H9 (cell line): ENCODE measurements around the gene LEFTY2. TPM values are rescaled to one million over a fixed set of nuclear protein-coding genes. Genes with fewer than 3 reads are reported as not detected.
A peak's percentile ranks its signal among the peaks of the same experiment; 100 is the strongest.
"Not testable (repeated sequence)": the region's sequence is repeated elsewhere in the genome, so short reads cannot be mapped to it uniquely, and the experiment has no call there.

Experiments used
- DNase-seq: peaks from one replicate; pipeline ENCODE4 v3.0.0-alpha.2; 2017
- H2AFZ ChIP-seq: one replicate; pipeline ENCODE4 v1.6.1; 2013; ENCODE audit warnings: mild to moderate bottlenecking, low read length, control low read depth, moderate library complexity
- H2AK5ac ChIP-seq: 2 replicates; pipeline ENCODE4 v1.6.1; 2013; ENCODE audit warnings: low read length, control low read depth, mixed read lengths; ENCODE audit not compliant: insufficient read length
- H2BK120ac ChIP-seq: one replicate; pipeline ENCODE4 v1.6.1; 2013; ENCODE audit warnings: low read depth, mild to moderate bottlenecking, low read length, control low read depth, inconsistent platforms; ENCODE audit not compliant: poor library complexity, severe bottlenecking
- H2BK12ac ChIP-seq: 2 replicates; pipeline ENCODE4 v1.6.1; 2013; ENCODE audit warnings: low read length, control low read depth, mixed read lengths, low read depth; ENCODE audit not compliant: insufficient read length
- H2BK15ac ChIP-seq: 2 replicates; pipeline ENCODE4 v1.6.1; 2013; ENCODE audit warnings: low read depth, low read length, control low read depth
- H2BK20ac ChIP-seq: one replicate; pipeline ENCODE4 v1.6.1; 2013; ENCODE audit warnings: low read depth, mild to moderate bottlenecking, low read length, control low read depth, inconsistent platforms; ENCODE audit not compliant: poor library complexity, severe bottlenecking
- H2BK5ac ChIP-seq: 2 replicates; pipeline ENCODE4 v1.6.1; 2013; ENCODE audit warnings: low read length, control low read depth, mixed read lengths; ENCODE audit not compliant: insufficient read length
- H3K14ac ChIP-seq: 2 replicates; pipeline ENCODE4 v1.6.1; 2013; ENCODE audit warnings: low read length, control low read depth; ENCODE audit not compliant: insufficient read depth
- H3K18ac ChIP-seq: 2 replicates; pipeline ENCODE4 v1.6.1; 2013; ENCODE audit warnings: low read depth, mild to moderate bottlenecking, mixed read lengths, low read length, control low read depth; ENCODE audit not compliant: insufficient read length
- H3K23ac ChIP-seq: 2 replicates; pipeline ENCODE4 v1.6.1; 2013; ENCODE audit warnings: low read length, control low read depth, mixed read lengths, low read depth; ENCODE audit not compliant: insufficient read length
- H3K23me2 ChIP-seq: 2 replicates; pipeline ENCODE4 v1.6.1; 2013; ENCODE audit warnings: low read depth, mild to moderate bottlenecking, mixed read lengths, low read length, control low read depth; ENCODE audit not compliant: insufficient read length, poor library complexity, severe bottlenecking
- H3K27ac ChIP-seq: 2 replicates; pipeline ENCODE4 v1.5.1; 2013; ENCODE audit warnings: low read length, control low read depth, mixed read lengths, low read depth; ENCODE audit not compliant: insufficient read length
- H3K27me3 ChIP-seq: 2 replicates; pipeline ENCODE4 v1.6.1; 2013; ENCODE audit warnings: low read length, control low read depth, inconsistent platforms; ENCODE audit not compliant: insufficient read depth
- H3K4ac ChIP-seq: 2 replicates; pipeline ENCODE4 v1.6.1; 2013; ENCODE audit warnings: low read depth, mild to moderate bottlenecking, control low read depth, inconsistent platforms, low read length, moderate library complexity
- H3K4me1 ChIP-seq: 2 replicates; pipeline ENCODE4 v1.6.1; 2013; ENCODE audit warnings: low read length, control low read depth, inconsistent platforms; ENCODE audit not compliant: insufficient read depth
- H3K4me2 ChIP-seq: 2 replicates; pipeline ENCODE4 v1.6.1; 2013; ENCODE audit warnings: low read length, control low read depth, mixed read lengths; ENCODE audit not compliant: insufficient read length, insufficient read depth
- H3K56ac ChIP-seq: 2 replicates; pipeline ENCODE4 v1.6.1; 2013; ENCODE audit warnings: low read depth, mild to moderate bottlenecking, mixed read lengths, low read length, control low read depth; ENCODE audit not compliant: insufficient read length
- H3K79me1 ChIP-seq: 2 replicates; pipeline ENCODE4 v1.6.1; 2013; ENCODE audit warnings: low read depth, mild to moderate bottlenecking, moderate library complexity, low read length, control low read depth, inconsistent platforms; ENCODE audit not compliant: insufficient read depth, poor library complexity, severe bottlenecking
- H3K79me2 ChIP-seq: 2 replicates; pipeline ENCODE4 v1.6.1; 2013; ENCODE audit warnings: low read length, control low read depth, inconsistent platforms; ENCODE audit not compliant: insufficient read depth
- H3K9ac ChIP-seq: 2 replicates; pipeline ENCODE4 v1.6.1; 2013; ENCODE audit warnings: low read length, control low read depth, mixed read lengths; ENCODE audit not compliant: insufficient read length; ENCODE audit errors: extremely low read depth
- H3K9me3 ChIP-seq: one replicate; pipeline ENCODE4 v1.6.1; 2013; ENCODE audit warnings: low read depth, low read length, inconsistent platforms; ENCODE audit not compliant: control insufficient read depth
- H3T11ph ChIP-seq: one replicate; pipeline ENCODE4 v1.6.1; 2013; ENCODE audit warnings: mild to moderate bottlenecking, low read length, control low read depth, inconsistent platforms
- H4K20me1 ChIP-seq: one replicate; pipeline ENCODE4 v1.6.1; 2013; ENCODE audit not compliant: control insufficient read depth, insufficient read length, insufficient read depth
- H4K5ac ChIP-seq: 2 replicates; pipeline ENCODE4 v1.6.1; 2013; ENCODE audit warnings: low read depth, mild to moderate bottlenecking, mixed read lengths, low read length, control low read depth; ENCODE audit not compliant: insufficient read length
- H4K8ac ChIP-seq: replicated peaks from 2 replicates; pipeline ENCODE4 v1.6.1; 2013; ENCODE audit warnings: low read length, control low read depth, mixed read lengths, low read depth; ENCODE audit not compliant: insufficient read length
- H4K91ac ChIP-seq: 2 replicates; pipeline ENCODE4 v1.6.1; 2013; ENCODE audit warnings: low read depth, mild to moderate bottlenecking, moderate library complexity, mixed read lengths, low read length, control low read depth; ENCODE audit not compliant: insufficient read length
- H3K27ac Mint-ChIP-seq, 3 experiments: 2 replicates in 2 of 3; 3 replicates in 1 of 3; pipeline ENCODE4 v1.8.0; 2020 to 2021; ENCODE audit warnings: mixed read lengths in 3 of 3, mild to moderate bottlenecking in 1 of 3, moderate library complexity in 1 of 3
- H3K27me3 Mint-ChIP-seq: 2 replicates; pipeline ENCODE4 v1.8.0; 2021; ENCODE audit warnings: low read depth, mild to moderate bottlenecking, moderate library complexity, mixed read lengths
- H3K36me3 Mint-ChIP-seq, 3 experiments: 2 replicates in 2 of 3; 3 replicates in 1 of 3; pipeline ENCODE4 v1.8.0; 2020 to 2021; ENCODE audit warnings: low read depth in 3 of 3, mixed read lengths in 3 of 3; ENCODE audit not compliant: insufficient read depth in 1 of 3
- H3K4me1 Mint-ChIP-seq, 2 experiments: 2 replicates each; pipeline ENCODE4 v1.8.0; 2020; ENCODE audit warnings: mixed read lengths in 2 of 2
- H3K4me3 Mint-ChIP-seq, 2 experiments: 2 replicates in 1 of 2; 3 replicates in 1 of 2; pipeline ENCODE4 v1.8.0; 2020 to 2021; ENCODE audit warnings: mild to moderate bottlenecking in 2 of 2, mixed read lengths in 2 of 2, moderate library complexity in 1 of 2
- H3K9me3 Mint-ChIP-seq, 2 experiments: 2 replicates in 1 of 2; 3 replicates in 1 of 2; pipeline ENCODE4 v1.8.0; 2020; ENCODE audit warnings: mild to moderate bottlenecking in 2 of 2, mixed read lengths in 2 of 2, moderate library complexity in 1 of 2
- WGBS: extraction: QIAGEN DNeasy Blood & Tissue Kit; methylation state at CpG from one replicate; pipeline ENCODE4 v1.1.7; 2013; ENCODE audit warnings: missing lambda C conversion rate, low lambda C conversion rate, mixed read lengths; ENCODE audit not compliant: insufficient read length; ENCODE audit errors: extremely low coverage; 5-methylcytosine and 5-hydroxymethylcytosine counted together
- total RNA-seq: library from RNA; stranded (reverse); gene quantifications from 2 replicates; pipeline ENCODE4 v1.2.1, GENCODE V29; 2021
- TF ChIP-seq, protein P1 (sequence below): fragments of 200-600 bp; sonication (generic); conservative IDR thresholded peaks from 3 replicates; pipeline ENCODE4 v1.8.0; 2021; ENCODE audit warnings: antibody characterized with exemption, mild to moderate bottlenecking

LEFTY2 gene
- total RNA-seq, 1 experiment from 2014 or later, result 16.3 TPM

DNA sequence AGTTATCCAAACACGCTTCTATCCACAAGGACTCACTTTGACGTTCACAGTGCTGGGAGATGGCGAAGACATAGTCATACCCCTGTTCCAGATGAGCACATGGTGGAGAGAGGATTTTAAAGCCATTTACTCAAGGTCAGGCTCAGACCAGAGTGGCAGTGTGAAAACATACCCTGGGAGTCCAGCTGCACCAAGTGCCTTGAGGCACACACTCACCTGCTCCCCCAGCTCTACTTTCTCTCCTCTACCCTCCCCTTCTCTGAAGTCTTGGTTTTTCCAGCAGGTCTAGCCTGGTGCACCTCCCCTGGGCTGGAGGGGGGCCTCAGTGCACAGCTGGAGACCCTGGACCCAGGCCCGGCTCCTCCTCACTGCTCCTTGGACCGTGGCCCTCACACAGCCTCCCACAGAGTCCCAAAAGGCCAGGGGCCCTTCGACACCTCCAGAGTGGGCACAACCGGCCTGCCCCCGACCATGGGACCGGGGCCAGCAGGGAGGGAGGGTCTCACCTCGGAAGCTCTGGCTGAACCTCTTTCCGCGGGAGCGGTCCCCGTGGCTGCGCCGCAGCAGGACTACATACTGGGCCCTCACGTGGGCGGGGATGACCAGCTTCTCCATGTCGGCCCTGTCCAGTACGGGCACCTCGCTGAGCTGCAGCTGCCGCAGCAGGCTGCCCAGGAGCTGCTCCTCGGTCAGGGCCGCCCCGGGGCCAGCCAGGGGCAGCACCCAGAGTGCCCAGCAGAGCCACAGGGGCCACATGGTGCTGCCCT lies 452 bp downstream of the LEFTY2 start:
- H3K27ac ChIP-seq, result no peak overlapping the region
- WGBS, result no CpG with 5 or more reads among the region's 25 CpGs

DNA sequence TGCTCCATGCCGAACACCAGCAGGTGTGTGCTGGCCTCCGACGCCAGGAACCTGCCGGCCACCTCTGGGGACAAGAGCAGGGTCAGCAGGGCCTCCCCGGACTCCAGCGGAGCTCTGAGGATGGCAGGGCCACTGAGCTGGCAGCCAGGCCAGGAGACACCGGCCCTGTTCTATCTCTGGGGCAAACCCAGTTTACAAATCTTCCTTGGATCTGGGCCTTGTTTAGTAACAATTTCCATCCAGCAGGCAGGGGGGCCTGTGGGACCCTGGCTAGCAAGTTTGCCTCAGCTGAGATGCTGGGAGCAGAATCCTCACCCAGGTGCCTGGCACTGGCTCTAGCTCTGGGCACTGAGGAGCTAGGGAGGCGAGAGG lies 1.1 kb downstream of the LEFTY2 start:
- not testable (repeated sequence) for H3K23ac ChIP-seq, H3T11ph ChIP-seq, H2BK5ac ChIP-seq, H4K5ac ChIP-seq, H4K8ac ChIP-seq, H3K56ac ChIP-seq, H2BK15ac ChIP-seq, H3K27ac ChIP-seq, H3K4me1 ChIP-seq, H2BK120ac ChIP-seq, H3K18ac ChIP-seq, H3K27me3 ChIP-seq, H2AFZ ChIP-seq, H3K23me2 ChIP-seq, H3K14ac ChIP-seq, H3K27ac Mint-ChIP-seq, H3K4me2 ChIP-seq, H3K9ac ChIP-seq, H3K9me3 Mint-ChIP-seq, H2AK5ac ChIP-seq, H3K27me3 Mint-ChIP-seq, DNase-seq, H2BK12ac ChIP-seq, H3K79me2 ChIP-seq, H3K36me3 Mint-ChIP-seq, H4K91ac ChIP-seq, H4K20me1 ChIP-seq, H3K79me1 ChIP-seq, H3K4ac ChIP-seq, H2BK20ac ChIP-seq, H3K9me3 ChIP-seq
- peak overlapping the region in 1 of 2 experiments; percentile 68; a peak in 3 of 5 replicates for H3K4me3 Mint-ChIP-seq
- no CpG with 5 or more reads among the region's 8 CpGs for WGBS
- peaks cover 23 to 31% of the 10 kb centered on the region in 2 experiments for H3K4me1 Mint-ChIP-seq

More for the DNA sequence above, 452 bp downstream of the LEFTY2 start:
- Histone ChIP-seq H4K8ac (no peak overlapping the region), H4K20me1 (no peaks in the 10 kb centered on the region), H4K91ac (no peak overlapping the region), H3K9me3 (no peaks in the 10 kb centered on the region), H3K18ac (no peak overlapping the region), H3K4me1 (peaks cover 11% of the 10 kb centered on the region; the same call in 1 of the 2 replicates), H2BK15ac (no peak overlapping the region), H3K14ac (no peak overlapping the region), H2AK5ac (no peak overlapping the region), H2BK120ac (no peak overlapping the region), H3K79me1 (no peaks in the 10 kb centered on the region), H3K56ac (no peak overlapping the region), H3K9ac (no peak overlapping the region), H2BK12ac (no peak overlapping the region), H3K79me2 (no peaks in the 10 kb centered on the region), H4K5ac (no peak overlapping the region), H2BK5ac (no peak overlapping the region), H3K4ac (no peak overlapping the region), H2AFZ (no peak overlapping the region), H3K23ac (no peak overlapping the region), H3K27me3 (no peaks in the 10 kb centered on the region), H2BK20ac (no peak overlapping the region), H3K23me2 (no peaks in the 10 kb centered on the region), H3T11ph (no peak overlapping the region), H3K4me2 (no peak overlapping the region)
- H3K27ac Mint-ChIP-seq, result no peak overlapping the region
- no peaks in the 10 kb centered on the region for H3K36me3 Mint-ChIP-seq
- TF ChIP-seq, protein P1, sequence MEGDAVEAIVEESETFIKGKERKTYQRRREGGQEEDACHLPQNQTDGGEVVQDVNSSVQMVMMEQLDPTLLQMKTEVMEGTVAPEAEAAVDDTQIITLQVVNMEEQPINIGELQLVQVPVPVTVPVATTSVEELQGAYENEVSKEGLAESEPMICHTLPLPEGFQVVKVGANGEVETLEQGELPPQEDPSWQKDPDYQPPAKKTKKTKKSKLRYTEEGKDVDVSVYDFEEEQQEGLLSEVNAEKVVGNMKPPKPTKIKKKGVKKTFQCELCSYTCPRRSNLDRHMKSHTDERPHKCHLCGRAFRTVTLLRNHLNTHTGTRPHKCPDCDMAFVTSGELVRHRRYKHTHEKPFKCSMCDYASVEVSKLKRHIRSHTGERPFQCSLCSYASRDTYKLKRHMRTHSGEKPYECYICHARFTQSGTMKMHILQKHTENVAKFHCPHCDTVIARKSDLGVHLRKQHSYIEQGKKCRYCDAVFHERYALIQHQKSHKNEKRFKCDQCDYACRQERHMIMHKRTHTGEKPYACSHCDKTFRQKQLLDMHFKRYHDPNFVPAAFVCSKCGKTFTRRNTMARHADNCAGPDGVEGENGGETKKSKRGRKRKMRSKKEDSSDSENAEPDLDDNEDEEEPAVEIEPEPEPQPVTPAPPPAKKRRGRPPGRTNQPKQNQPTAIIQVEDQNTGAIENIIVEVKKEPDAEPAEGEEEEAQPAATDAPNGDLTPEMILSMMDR, result no peak
- peak overlapping the region in 1 of 2 experiments; percentile 68; a peak in 3 of 5 replicates for H3K4me3 Mint-ChIP-seq
- H3K9me3 Mint-ChIP-seq, result no peaks in the 10 kb centered on the region; a peak in 1 of 5 replicates
- peak; percentile 41 for DNase-seq
- H3K4me1 Mint-ChIP-seq, result peaks cover 30 to 37% of the 10 kb centered on the region in 2 experiments
- H3K27me3 Mint-ChIP-seq, result peaks cover 1% of the 10 kb centered on the region; the same call in 1 of the 2 replicates
